SK-N-SH treated with all-trans-retinoic acid at 6 μM for 48 hours (cell line): ENCODE measurements around the gene CTNNA3.
A peak's percentile ranks its signal among the peaks of the same experiment; 100 is the strongest.

Experiments
- ATAC-seq: fragments of 200-7000 bp; cut with Tn5 transposase; 3 replicates; pipeline ENCODE4 v1.9.1; 2020; ENCODE audit warnings: mild to moderate bottlenecking, moderate library complexity
- ARNTL ChIP-seq: fragments of 450-650 bp; formaldehyde crosslinking; IDR thresholded peaks from 2 replicates; pipeline ENCODE4 v1.5.0; 2020; ENCODE audit warnings: low read depth, mild to moderate bottlenecking, moderate library complexity, borderline replicate concordance
- BACH2 ChIP-seq: fragments of 250-450 bp; sonication (Bioruptor Pico); IDR thresholded peaks from 2 replicates; pipeline ENCODE4 v1.9.0; 2021; ENCODE audit warnings: mild to moderate bottlenecking, borderline replicate concordance
- CREB5 ChIP-seq: fragments of 250-450 bp; sonication (Bioruptor Pico); IDR thresholded peaks from 2 replicates; pipeline ENCODE4 v1.5.1; 2020; ENCODE audit warnings: low read depth, mild to moderate bottlenecking, moderate library complexity
- CSRNP3 ChIP-seq: fragments of 250-450 bp; sonication (Bioruptor Pico); IDR thresholded peaks from 2 replicates; pipeline ENCODE4 v1.5.1; 2021; ENCODE audit warnings: mild to moderate bottlenecking, moderate library complexity
- ESRRG ChIP-seq: fragments of 250-450 bp; sonication (Bioruptor Pico); IDR thresholded peaks from 2 replicates; pipeline ENCODE4 v1.6.1; 2021; ENCODE audit warnings: mild to moderate bottlenecking
- ISL1 ChIP-seq: fragments of 250-450 bp; sonication (Bioruptor Pico); IDR thresholded peaks from 2 replicates; pipeline ENCODE4 v2.1.2; 2022; ENCODE audit warnings: mild to moderate bottlenecking, moderate library complexity
- PATZ1 ChIP-seq: fragments of 250-450 bp; sonication (Bioruptor Pico); IDR thresholded peaks from 2 replicates; pipeline ENCODE4 v1.8.0; 2020; ENCODE audit warnings: mild to moderate bottlenecking, moderate library complexity, borderline replicate concordance
- POU6F1 ChIP-seq: fragments of 250-450 bp; sonication (Bioruptor Pico); IDR thresholded peaks from 2 replicates; pipeline ENCODE4 v1.8.0; 2021; ENCODE audit warnings: low read depth, mild to moderate bottlenecking, moderate library complexity, borderline replicate concordance
- PPARA ChIP-seq: fragments of 250-450 bp; sonication (Bioruptor Pico); IDR thresholded peaks from 2 replicates; pipeline ENCODE4 v1.5.0; 2020; ENCODE audit warnings: mild to moderate bottlenecking, borderline replicate concordance
- RARB ChIP-seq: fragments of 250-450 bp; sonication (Bioruptor Pico); IDR thresholded peaks from 2 replicates; pipeline ENCODE4 v1.8.0; 2021; ENCODE audit warnings: mild to moderate bottlenecking, moderate library complexity
- TCF4 ChIP-seq: fragments of 250-450 bp; sonication (Bioruptor Pico); IDR thresholded peaks from 2 replicates; pipeline ENCODE4 v1.8.0; 2021; ENCODE audit warnings: mild to moderate bottlenecking, moderate library complexity, borderline replicate concordance
- TSHZ2 ChIP-seq: fragments of 250-450 bp; sonication (Bioruptor Pico); IDR thresholded peaks from 2 replicates; pipeline ENCODE4 v1.5.0; 2020; ENCODE audit warnings: mild to moderate bottlenecking, moderate library complexity
- ZFP3 ChIP-seq: fragments of 250-450 bp; sonication (Bioruptor Pico); IDR thresholded peaks from 2 replicates; pipeline ENCODE4 v1.5.0; 2020; ENCODE audit warnings: mild to moderate bottlenecking, moderate library complexity
- ZFP30 ChIP-seq: fragments of 450-650 bp; formaldehyde crosslinking; IDR thresholded peaks from 2 replicates; pipeline ENCODE4 v1.5.0; 2022; ENCODE audit warnings: mild to moderate bottlenecking, moderate library complexity
- ZNF565 ChIP-seq: fragments of 450-650 bp; formaldehyde crosslinking; conservative IDR thresholded peaks from 2 replicates; pipeline ENCODE4 v1.5.0; 2020; ENCODE audit warnings: low read depth, mild to moderate bottlenecking, moderate library complexity
- ZNF70 ChIP-seq: fragments of 450-650 bp; formaldehyde crosslinking; IDR thresholded peaks from 2 replicates; pipeline ENCODE4 v1.5.0; 2020; ENCODE audit warnings: mild to moderate bottlenecking, moderate library complexity

CTNNA3 gene

GRCh38 chr10:66752714-66753113 lies 943.3 kb downstream of the CTNNA3 start:
- TF ChIP-seq PATZ1 (CRISPR knock-in tag) = no peak
- no peak for TF ChIP-seq RARB (CRISPR knock-in tag)
- TF ChIP-seq ESRRG (CRISPR knock-in tag) = no peak
- no peak for TF ChIP-seq ZNF70
- TF ChIP-seq ARNTL = no peak
- no peak for TF ChIP-seq BACH2
- no peak for TF ChIP-seq TCF4 (CRISPR knock-in tag)
- no peak for TF ChIP-seq POU6F1
- TF ChIP-seq TSHZ2 = no peak
- no peak for TF ChIP-seq ZNF565 (CRISPR knock-in tag)
- no peak for TF ChIP-seq CSRNP3
- ATAC-seq = no peak

GRCh38 chr10:66748217-66748616 lies 947.8 kb downstream of the CTNNA3 start:
- TF ChIP-seq ESRRG (CRISPR knock-in tag) (no peak), ZNF70 (no peak), POU6F1 (no peak), ZFP30 (CRISPR knock-in tag) (no peak), RARB (CRISPR knock-in tag) (no peak)
- ATAC-seq = no peak

- ATAC-seq = peak; percentile 93
- TF ChIP-seq PATZ1 (CRISPR knock-in tag) (0 out of 2 replicates have a peak, but pooled peaks have one; percentile 44), CREB5 (CRISPR knock-in tag) (peak; percentile 54; the same call in 1 of the 2 replicates), ZFP3 (CRISPR knock-in tag) (no peak), ISL1 (CRISPR knock-in tag) (0 out of 2 replicates have a peak, but pooled peaks have one; percentile 52), PPARA (CRISPR knock-in tag) (no peak), ARNTL (no peak)
Observed at GRCh38 chr10:66747451-66747850, 948.5 kb downstream of the CTNNA3 start.
